ENCODE measurements around the gene DHRS7B. TPM values are rescaled to one million over a fixed set of nuclear protein-coding genes. Genes with fewer than 3 reads are reported as not detected.
"Not testable (repeated sequence)": the region's sequence is repeated elsewhere in the genome, so short reads cannot be mapped to it uniquely, and the experiment has no call there.

The DHRS7B gene
- total RNA-seq, 6 experiments from 2014 or later, result 10.1 to 34.2 (median 14.8) TPM

DNA sequence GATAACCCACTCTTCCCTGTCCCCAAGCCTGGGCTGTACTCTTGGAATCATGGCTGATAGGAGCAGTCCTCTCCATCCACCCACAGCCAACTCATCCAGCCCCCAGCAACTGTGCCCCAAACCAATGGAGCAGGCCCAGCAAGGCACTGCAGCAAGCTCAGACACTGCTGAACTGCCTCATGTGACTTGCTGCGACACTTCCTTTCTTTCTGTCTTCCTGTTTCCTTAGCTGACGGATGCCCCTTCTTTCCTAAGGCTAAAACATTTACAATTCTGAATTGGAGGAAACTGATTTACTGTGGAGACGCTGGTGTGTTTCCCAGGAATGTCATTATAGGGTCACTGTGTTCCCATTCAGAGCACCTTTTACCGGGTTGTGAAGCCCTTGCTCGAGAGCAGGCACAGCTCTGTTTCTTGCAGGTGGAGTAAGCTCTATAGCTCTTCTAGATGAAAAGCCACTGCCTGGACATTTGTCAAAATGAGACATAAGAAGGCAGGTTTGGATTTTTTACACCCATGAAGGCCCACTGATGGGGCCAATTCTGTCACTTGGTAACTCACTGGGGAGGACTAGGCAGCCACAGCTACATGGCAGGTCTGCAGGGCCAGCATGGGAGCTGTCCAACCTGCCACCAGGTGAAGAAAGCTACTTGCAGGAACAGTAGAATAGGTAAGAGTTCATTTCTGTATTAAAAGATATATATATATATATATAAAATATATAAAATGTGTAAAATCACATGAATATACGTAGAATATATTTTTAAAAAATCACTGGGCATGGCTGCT is 59.8 kb downstream of the DHRS7B start:
- no peaks in the 10 kb centered on the region for H3K9me3 ChIP-seq
- 80% methylated on average over 6 of the region's 6 CpGs for WGBS (ENCODE audit: insufficient coverage, low coverage, low lambda C conversion rate, missing lambda C conversion rate)
- no peak for TF ChIP-seq POLR2A (IDR thresholded peaks at IDR 0.05)
- TF ChIP-seq, protein P1, sequence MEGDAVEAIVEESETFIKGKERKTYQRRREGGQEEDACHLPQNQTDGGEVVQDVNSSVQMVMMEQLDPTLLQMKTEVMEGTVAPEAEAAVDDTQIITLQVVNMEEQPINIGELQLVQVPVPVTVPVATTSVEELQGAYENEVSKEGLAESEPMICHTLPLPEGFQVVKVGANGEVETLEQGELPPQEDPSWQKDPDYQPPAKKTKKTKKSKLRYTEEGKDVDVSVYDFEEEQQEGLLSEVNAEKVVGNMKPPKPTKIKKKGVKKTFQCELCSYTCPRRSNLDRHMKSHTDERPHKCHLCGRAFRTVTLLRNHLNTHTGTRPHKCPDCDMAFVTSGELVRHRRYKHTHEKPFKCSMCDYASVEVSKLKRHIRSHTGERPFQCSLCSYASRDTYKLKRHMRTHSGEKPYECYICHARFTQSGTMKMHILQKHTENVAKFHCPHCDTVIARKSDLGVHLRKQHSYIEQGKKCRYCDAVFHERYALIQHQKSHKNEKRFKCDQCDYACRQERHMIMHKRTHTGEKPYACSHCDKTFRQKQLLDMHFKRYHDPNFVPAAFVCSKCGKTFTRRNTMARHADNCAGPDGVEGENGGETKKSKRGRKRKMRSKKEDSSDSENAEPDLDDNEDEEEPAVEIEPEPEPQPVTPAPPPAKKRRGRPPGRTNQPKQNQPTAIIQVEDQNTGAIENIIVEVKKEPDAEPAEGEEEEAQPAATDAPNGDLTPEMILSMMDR (IDR thresholded peaks at IDR 0.05), result no peak
- no peak for DNase-seq
- no peaks in the 10 kb centered on the region for H3K4me1 ChIP-seq
- intact Hi-C loops (cut with DNase I), result no loop called here
- peak overlapping the region in 2 of 3 donors; percentile 45 to 55 for H3K27ac ChIP-seq
- no peak overlapping the region for H3K4me3 ChIP-seq
- ATAC-seq, result peak; percentile 59 to 81 (median 75)
- H3K27me3 ChIP-seq, result no peaks in the 10 kb centered on the region
- H3K36me3 ChIP-seq, result peaks cover 0 to 15% (median 1%) of the 10 kb centered on the region in 4 donors

DNA sequence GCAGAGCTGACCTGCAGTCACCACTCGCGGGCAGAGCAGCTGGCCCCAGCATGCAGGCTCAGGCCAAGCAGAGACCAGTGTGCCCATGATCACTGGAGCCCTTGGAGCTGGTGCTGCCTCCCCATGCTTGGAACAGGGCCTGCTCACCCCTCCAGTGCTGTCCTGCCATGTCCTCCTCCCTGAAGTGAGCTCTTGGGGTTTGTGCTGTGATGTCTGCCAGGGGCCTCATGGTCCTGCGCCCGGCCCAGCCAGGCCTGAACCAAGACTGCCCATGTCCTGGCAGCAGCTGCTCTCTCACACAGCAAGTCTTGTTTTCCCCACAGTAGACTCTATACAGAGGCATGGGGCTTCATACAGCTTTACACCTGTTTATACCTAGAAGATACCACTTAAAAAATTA is 62.6 kb downstream of the DHRS7B start:
- no CpG with 5 or more reads among the region's 4 CpGs for WGBS (ENCODE audit: insufficient coverage, low coverage, low lambda C conversion rate, missing lambda C conversion rate)
- no peak for ATAC-seq
- Histone ChIP-seq H3K36me3 (peaks cover 0 to 8% (median 1%) of the 10 kb centered on the region in 4 donors), H3K27me3 (no peaks in the 10 kb centered on the region), H3K4me3 (no peak overlapping the region), H3K9me3 (no peaks in the 10 kb centered on the region), H3K27ac (no peak overlapping the region), H3K4me1 (no peaks in the 10 kb centered on the region)
- intact Hi-C loops (cut with DNase I), result no loop called here
- no peak for DNase-seq
- no peak for TF ChIP-seq POLR2A (IDR thresholded peaks at IDR 0.05)

DNA sequence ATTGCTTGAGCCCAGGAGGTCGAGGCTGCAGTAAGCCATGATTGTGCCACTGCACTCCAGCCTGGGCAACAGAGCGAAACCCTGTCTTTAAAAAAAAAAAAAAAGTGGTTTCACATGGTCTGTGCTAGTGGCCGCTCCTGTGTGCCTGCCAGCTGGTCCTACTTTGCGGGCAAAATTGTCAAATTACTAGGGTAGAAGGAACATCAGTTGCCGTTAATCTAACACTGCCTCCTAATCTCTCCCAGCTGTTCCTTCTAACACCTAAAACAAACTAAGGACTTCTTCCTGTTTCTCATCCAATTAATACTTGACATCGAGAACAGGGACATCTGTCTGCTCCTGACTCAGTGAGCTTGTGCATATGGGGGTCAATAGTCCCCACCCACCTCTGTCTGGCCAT is 63.3 kb downstream of the DHRS7B start:
- no peaks in the 10 kb centered on the region for H3K27me3 ChIP-seq
- TF ChIP-seq, protein P1 (IDR thresholded peaks at IDR 0.05), result no peak
- no peak for TF ChIP-seq POLR2A (IDR thresholded peaks at IDR 0.05)
- H3K9me3 ChIP-seq, result no peaks in the 10 kb centered on the region
- H3K4me3 ChIP-seq, result no peak overlapping the region
- intact Hi-C loops (cut with DNase I), result no loop called here
- H3K4me1 ChIP-seq, result no peaks in the 10 kb centered on the region
- DNase-seq, result no peak
- H3K27ac ChIP-seq, result no peak overlapping the region
- H3K36me3 ChIP-seq, result peaks cover 0 to under 1% (median 0%) of the 10 kb centered on the region in 4 donors
- 85% methylated on average over 4 of the region's 6 CpGs for WGBS (ENCODE audit: insufficient coverage, low coverage, low lambda C conversion rate, missing lambda C conversion rate)
- no peak for ATAC-seq

DNA sequence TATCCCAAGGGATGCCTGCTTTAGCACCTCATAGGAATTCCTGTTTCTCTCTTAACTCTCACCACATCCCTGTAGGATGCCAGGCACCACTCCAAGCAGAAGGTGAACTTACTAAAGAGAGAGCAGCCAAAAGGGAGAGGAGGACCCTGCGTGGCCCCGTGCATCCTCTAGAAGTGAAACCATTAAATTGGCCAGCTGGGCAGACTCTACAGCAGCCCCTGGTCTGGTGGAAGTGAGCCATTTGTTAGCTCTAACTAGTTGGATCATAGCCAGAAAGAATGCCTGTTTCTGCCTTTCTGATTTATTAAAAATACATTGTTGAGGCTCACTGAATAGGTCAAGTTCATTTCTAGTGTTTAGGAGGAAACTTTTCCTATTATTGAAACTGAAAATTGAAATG is 64.9 kb downstream of the DHRS7B start:
- H3K4me1 ChIP-seq, result no peaks in the 10 kb centered on the region
- intact Hi-C loops (cut with DNase I), result no loop called here
- ATAC-seq (peak in 3 of 4 donors; percentile 21 to 47 (median 26)), DNase-seq (no peak)
- H3K27me3 ChIP-seq, result no peaks in the 10 kb centered on the region
- WGBS (ENCODE audit: insufficient coverage, low coverage, low lambda C conversion rate, missing lambda C conversion rate), result 58% methylated on average over 2 of the region's 2 CpGs
- no peak overlapping the region for H3K4me3 ChIP-seq
- no peaks in the 10 kb centered on the region for H3K36me3 ChIP-seq
- no peaks in the 10 kb centered on the region for H3K9me3 ChIP-seq
- no peak overlapping the region for H3K27ac ChIP-seq
- TF ChIP-seq POLR2A (IDR thresholded peaks at IDR 0.05), result no peak
- TF ChIP-seq, protein P1 (IDR thresholded peaks at IDR 0.05), result no peak

DNA sequence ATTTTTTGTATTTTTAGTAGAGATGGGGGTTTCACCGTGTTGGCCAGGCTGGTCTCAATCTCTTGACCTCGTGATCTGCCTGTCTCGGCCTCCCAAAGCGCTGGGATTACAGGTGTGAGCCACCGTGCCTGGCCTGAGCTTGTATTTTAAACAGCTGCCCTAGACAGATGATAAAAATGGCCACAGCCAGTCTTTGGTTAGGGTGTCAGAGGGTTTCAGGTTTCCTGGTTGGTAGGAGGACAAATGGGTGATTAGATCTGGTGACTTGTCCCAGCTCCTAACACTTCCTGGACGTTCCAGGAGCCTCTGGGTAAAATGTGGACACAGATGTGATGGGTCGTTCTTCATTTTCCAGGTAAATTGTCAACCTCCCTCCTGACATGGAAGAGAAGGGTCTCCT is 65.7 kb downstream of the DHRS7B start:
- ATAC-seq, H3K36me3 ChIP-seq: not testable (repeated sequence)
- 98% methylated on average over 5 of the region's 7 CpGs for WGBS (ENCODE audit: insufficient coverage, low coverage, low lambda C conversion rate, missing lambda C conversion rate)

More for the DNA sequence above, 65.7 kb downstream of the DHRS7B start:
- intact Hi-C loops (cut with DNase I); H3K27ac ChIP-seq; H3K27me3 ChIP-seq; H3K4me3 ChIP-seq; DNase-seq; H3K4me1 ChIP-seq; H3K9me3 ChIP-seq: not testable (repeated sequence)

All from right lobe of liver (tissue), 6 donors.